Activated T-cell treated with anti-CD3 and anti-CD28 coated beads, Interleukin-2, amount 50 U/mL, for 72 hours (primary cell): ENCODE measurements around the gene GRAMD1A. TPM values are rescaled to one million over a fixed set of nuclear protein-coding genes. Genes with fewer than 3 reads are reported as not detected.
"Not testable (repeated sequence)": the region's sequence is repeated elsewhere in the genome, so short reads cannot be mapped to it uniquely, and the experiment has no call there.

Source experiments
- ATAC-seq, 2 donors: fragments of 150-1000 bp; cut with Tn5 transposase; replicated peaks in 1 of 2; 2 replicates each; pipeline ENCODE4 v1.10.0; 2021; ENCODE audit warnings: moderate library complexity in 2 of 2, mild to moderate bottlenecking in 1 of 2
- DNase-seq, 2 donors: peaks; one replicate each; pipeline ENCODE4 v3.0.0; 2021 to 2022; ENCODE audit warnings: mixed read lengths in 1 of 2
- H3K27ac Mint-ChIP-seq: one replicate; pipeline ENCODE4 v1.8.0; 2022; ENCODE audit warnings: mild to moderate bottlenecking, moderate library complexity, mixed read lengths
- H3K27me3 Mint-ChIP-seq: one replicate; pipeline ENCODE4 v1.8.0; 2022; ENCODE audit warnings: low read depth, mixed read lengths
- H3K36me3 Mint-ChIP-seq, 2 donors: one replicate each; pipeline ENCODE4 v1.8.0; 2022; ENCODE audit warnings: mixed read lengths in 2 of 2, mild to moderate bottlenecking in 1 of 2; ENCODE audit not compliant: insufficient read depth in 2 of 2
- H3K4me1 Mint-ChIP-seq: one replicate; pipeline ENCODE4 v1.8.0; 2022; ENCODE audit warnings: low read depth, mixed read lengths
- H3K4me3 Mint-ChIP-seq, 2 donors: one replicate each; pipeline ENCODE4 v1.8.0; 2022; ENCODE audit warnings: mild to moderate bottlenecking in 2 of 2, mixed read lengths in 2 of 2, moderate library complexity in 2 of 2
- H3K9me3 Mint-ChIP-seq, 2 donors: one replicate each; pipeline ENCODE4 v1.8.0; 2022; ENCODE audit warnings: mixed read lengths in 2 of 2
- total RNA-seq, 2 donors: library from RNA; stranded (reverse); gene quantifications; one replicate each; pipeline ENCODE4 v1.2.3, GENCODE V29; 2022

The GRAMD1A gene
- total RNA-seq, 2 donors from 2014 or later: 233 to 236 TPM

GRCh38 chr19:35009424-35010415 is 9.6 kb downstream of the GRAMD1A start:
- H3K27me3 Mint-ChIP-seq: no peaks in the 10 kb centered on the region
- H3K4me3 Mint-ChIP-seq: no peak overlapping the region
- peaks cover 87% of the 10 kb centered on the region for H3K4me1 Mint-ChIP-seq
- peaks cover 11 to 29% of the 10 kb centered on the region in 2 donors for H3K36me3 Mint-ChIP-seq
- no peak overlapping the region for H3K27ac Mint-ChIP-seq
- DNase-seq: no peak
- no peak for ATAC-seq
- H3K9me3 Mint-ChIP-seq: no peaks in the 10 kb centered on the region

DNA sequence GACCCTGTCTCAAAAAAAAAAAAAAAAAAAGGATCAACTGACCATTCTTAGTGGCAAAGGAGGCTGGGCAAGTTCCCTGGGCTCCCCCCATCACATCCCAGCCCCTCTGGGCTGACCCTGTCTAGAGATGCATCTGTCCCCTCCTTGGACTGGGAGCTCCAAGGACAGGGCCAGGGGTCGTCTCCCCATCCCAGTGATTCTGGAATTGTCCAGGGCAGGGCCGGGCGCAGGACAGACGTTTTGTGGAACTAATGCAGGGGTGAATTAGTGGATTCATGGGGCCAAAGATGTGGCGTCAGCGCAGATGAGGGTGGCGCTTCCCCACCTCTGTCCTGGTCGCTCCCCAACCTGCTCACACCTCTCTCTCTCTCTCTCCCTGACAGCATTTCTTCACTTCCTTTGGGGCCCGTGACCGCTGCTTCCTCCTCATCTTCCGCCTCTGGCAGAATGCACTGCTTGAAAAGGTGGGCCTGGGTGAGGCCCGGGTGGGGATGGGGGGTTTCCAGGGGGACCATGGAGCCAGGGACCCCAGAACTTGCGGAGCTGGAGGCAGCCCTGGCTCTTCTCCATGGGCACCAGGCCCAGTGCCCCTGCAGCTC is 11.1 kb downstream of the GRAMD1A start:
- peaks cover 76% of the 10 kb centered on the region for H3K4me1 Mint-ChIP-seq
- no peaks in the 10 kb centered on the region for H3K27me3 Mint-ChIP-seq
- peak overlapping the region; percentile 17 for H3K27ac Mint-ChIP-seq
- peak overlapping the region; percentile 34 to 66 for H3K4me3 Mint-ChIP-seq
- DNase-seq (no peak), ATAC-seq (peak in 1 of 2 donors; percentile 19)
- peaks cover 9 to 32% of the 10 kb centered on the region in 2 donors for H3K36me3 Mint-ChIP-seq
- H3K9me3 Mint-ChIP-seq: no peaks in the 10 kb centered on the region

DNA sequence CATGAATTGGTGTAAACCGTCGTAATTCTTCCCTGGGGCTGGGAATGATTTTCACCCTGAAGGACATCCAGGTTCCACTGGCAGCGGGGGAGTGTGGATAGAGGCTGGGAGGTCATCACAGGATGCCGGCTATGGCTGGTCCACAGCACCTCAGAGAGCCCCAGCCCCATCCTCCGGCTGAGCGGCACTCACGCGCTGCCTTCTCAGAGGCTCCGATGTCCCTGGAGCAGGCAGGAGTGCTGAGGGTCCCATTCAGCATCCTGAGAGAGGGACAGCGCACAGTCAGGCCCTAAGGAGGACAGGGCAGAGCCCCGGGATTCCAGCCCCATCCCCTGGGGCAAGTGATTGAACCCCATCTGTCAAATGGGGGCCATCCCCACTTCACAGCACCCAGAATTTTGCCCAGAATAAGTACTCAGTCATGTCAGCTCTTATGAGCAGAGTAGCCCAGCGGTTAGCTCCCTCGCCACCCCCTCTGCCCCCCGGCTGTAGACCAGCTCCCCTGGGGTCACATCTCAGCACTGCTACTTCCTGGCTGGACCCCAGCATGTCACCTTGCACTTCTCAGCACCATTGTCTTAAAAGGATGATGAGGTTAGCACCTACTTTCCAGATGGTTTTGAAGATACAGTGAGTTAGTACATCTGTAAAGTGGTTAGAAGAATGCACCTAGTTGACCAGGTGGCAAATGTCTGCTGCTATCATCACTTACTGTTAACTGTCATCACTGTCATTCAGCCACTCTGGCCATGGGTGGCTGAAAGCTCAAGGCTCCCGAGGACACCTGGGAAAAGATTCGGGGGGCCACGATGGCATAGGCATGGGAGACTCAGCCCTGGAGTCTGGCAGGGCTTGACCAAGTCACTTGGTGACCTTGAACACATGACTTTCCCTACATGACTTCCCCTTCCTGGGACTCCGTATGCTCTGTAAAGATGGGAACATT is 11.9 kb downstream of the GRAMD1A start:
- Mint-ChIP-seq H3K36me3 (peaks cover 6 to 25% of the 10 kb centered on the region in 2 donors), H3K4me1 (peaks cover 70% of the 10 kb centered on the region), H3K27ac (peak overlapping the region; percentile 17), H3K27me3 (no peaks in the 10 kb centered on the region), H3K4me3 (peak overlapping the region; percentile 50 to 66), H3K9me3 (no peaks in the 10 kb centered on the region)
- ATAC-seq: peak; percentile 32
- no peak for DNase-seq

GRCh38 chr19:35013041-35013819 is 13.1 kb downstream of the GRAMD1A start:
- Mint-ChIP-seq H3K4me1 (peaks cover 66% of the 10 kb centered on the region), H3K9me3 (no peaks in the 10 kb centered on the region), H3K27ac (peak overlapping the region; percentile 90), H3K4me3 (peak overlapping the region; percentile 55 to 62), H3K27me3 (no peaks in the 10 kb centered on the region), H3K36me3 (peaks cover 9 to 32% of the 10 kb centered on the region in 2 donors)
- ATAC-seq: peak; percentile 79 to 81
- peak; percentile 78 to 86 for DNase-seq

- Mint-ChIP-seq H3K4me3 (peak overlapping the region; percentile 55 to 62), H3K4me1 (peaks cover 60% of the 10 kb centered on the region), H3K27ac (peak overlapping the region; percentile 90), H3K9me3 (no peaks in the 10 kb centered on the region), H3K36me3 (peaks cover 11 to 34% of the 10 kb centered on the region in 2 donors), H3K27me3 (no peaks in the 10 kb centered on the region)
- ATAC-seq (no peak), DNase-seq (peak in 1 of 2 donors; percentile 26)
Measured at GRCh38 chr19:35013820-35014754, 14.0 kb downstream of the GRAMD1A start.

DNA sequence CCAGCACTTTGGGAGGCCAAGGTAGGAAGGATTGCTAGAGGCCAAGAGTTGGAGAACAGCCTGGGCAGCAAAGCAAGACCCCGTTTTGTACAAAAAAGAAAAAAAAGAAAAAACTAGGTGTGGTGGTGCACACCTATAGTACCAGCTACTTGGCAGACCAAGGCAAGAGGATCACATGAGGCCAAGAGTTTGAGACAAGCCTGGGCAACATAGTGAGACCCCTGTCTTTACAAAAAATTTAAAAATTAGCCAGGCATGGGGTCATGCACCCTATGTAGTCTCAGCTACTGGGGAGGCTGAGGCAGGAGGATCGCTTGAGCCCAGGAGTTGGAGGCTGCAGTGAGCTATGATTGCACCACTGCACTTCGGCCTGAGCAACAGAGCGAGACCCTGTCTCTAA is 14.7 kb downstream of the GRAMD1A start:
- Mint-ChIP-seq H3K27ac (peak overlapping the region; percentile 86), H3K4me3 (peak overlapping the region in 1 of 2 donors; percentile 36), H3K36me3 (peaks cover 14 to 35% of the 10 kb centered on the region in 2 donors), H3K4me1 (peaks cover 56% of the 10 kb centered on the region)
- not testable (repeated sequence) for H3K9me3 Mint-ChIP-seq, ATAC-seq, DNase-seq, H3K27me3 Mint-ChIP-seq

DNA sequence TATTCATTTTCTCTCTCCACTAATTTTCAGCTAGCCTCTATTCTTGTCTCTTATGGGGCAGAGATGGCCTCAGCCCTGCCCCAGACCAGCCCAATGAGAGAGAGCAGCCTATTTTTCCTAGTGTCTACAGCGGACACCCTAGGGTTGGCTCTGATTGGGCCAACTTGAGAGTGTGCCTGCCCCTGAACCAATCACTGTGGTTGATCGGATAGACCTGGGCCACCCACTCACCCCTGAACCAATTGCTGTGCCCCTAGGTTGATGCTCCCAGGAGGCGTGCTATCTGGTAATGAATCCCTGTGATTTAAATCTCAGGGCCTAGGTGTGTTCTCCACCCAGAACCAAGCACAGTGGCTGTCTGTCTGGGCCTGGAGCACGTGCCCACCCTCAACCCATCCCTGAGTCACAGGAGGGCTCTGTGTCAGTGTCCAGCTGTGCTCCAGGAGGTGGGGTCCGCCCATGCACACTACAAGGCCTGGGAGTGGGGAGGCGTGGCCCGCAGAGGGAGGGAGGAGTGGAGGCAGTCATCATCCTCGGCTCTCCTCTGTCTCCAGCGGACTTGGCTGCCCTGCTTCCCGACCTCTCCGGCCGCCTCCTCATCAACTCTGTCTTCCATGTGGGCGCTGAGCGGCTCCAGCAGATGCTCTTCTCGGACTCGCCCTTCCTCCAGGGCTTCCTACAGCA is 15.3 kb downstream of the GRAMD1A start:
- Mint-ChIP-seq H3K27me3 (no peaks in the 10 kb centered on the region), H3K36me3 (peaks cover 13 to 35% of the 10 kb centered on the region in 2 donors), H3K27ac (no peak overlapping the region), H3K9me3 (no peaks in the 10 kb centered on the region), H3K4me1 (peaks cover 51% of the 10 kb centered on the region), H3K4me3 (no peak overlapping the region)
- no peak for DNase-seq
- ATAC-seq: no peak

DNA sequence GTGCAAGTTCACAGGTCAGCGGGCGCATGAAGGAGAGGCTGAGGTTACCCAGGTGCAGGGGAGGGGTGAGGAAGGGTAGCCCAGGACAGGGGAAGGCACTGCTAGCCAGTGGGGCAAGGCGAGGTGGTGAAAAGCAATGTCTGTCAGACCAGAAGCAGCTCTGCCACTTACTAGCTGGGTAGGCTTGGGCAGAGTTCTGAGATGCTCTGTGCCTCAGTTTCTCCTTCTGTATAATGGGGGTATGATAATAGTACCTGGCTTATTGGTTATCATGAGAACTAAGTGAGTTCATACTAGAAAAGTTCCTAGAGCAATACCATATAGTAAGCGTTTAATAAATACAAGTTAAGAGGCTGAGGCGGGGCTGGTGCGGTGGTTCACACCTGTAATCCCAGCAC is 15.8 kb downstream of the GRAMD1A start:
- H3K27me3 Mint-ChIP-seq: no peaks in the 10 kb centered on the region
- H3K4me1 Mint-ChIP-seq: peaks cover 46% of the 10 kb centered on the region
- no peak for DNase-seq
- H3K4me3 Mint-ChIP-seq: no peak overlapping the region
- no peak for ATAC-seq
- no peaks in the 10 kb centered on the region for H3K9me3 Mint-ChIP-seq
- H3K36me3 Mint-ChIP-seq: peaks cover 13 to 37% of the 10 kb centered on the region in 2 donors
- H3K27ac Mint-ChIP-seq: no peak overlapping the region

DNA sequence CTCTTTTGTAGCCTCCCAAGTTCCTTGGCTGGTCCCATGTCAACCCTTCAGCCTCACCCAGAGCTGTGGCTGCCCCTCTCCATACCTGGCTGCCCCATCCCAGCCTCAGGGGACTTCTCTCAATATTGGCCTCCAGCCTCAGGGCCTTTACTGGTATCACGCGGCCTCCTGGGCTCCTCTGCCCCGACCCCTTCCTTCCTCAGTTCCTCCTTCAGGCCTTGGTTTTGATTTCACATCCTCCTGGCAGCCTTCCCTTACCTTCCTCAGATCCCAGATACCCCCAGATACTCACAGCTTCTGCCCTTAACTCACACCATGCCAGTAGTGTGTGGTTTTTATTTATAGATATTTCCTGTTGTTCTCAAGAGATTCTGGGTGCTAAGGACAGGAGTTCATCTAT is 17.4 kb downstream of the GRAMD1A start:
- Mint-ChIP-seq H3K27ac (no peak overlapping the region), H3K4me1 (peaks cover 30% of the 10 kb centered on the region), H3K4me3 (no peak overlapping the region), H3K9me3 (no peaks in the 10 kb centered on the region), H3K27me3 (no peaks in the 10 kb centered on the region), H3K36me3 (peaks cover 15 to 42% of the 10 kb centered on the region in 2 donors)
- ATAC-seq (no peak), DNase-seq (no peak)

GRCh38 chr19:35018379-35018778 is 18.3 kb downstream of the GRAMD1A start:
- ATAC-seq: no peak
- H3K27ac Mint-ChIP-seq: no peak overlapping the region

GRCh38 chr19:35019144-35019543 is 19.0 kb downstream of the GRAMD1A start:
- Mint-ChIP-seq H3K27ac (no peak overlapping the region), H3K36me3 (peaks cover 11 to 32% of the 10 kb centered on the region in 2 donors)
- DNase-seq: no peak

More at GRCh38 chr19:35018379-35018778, 18.3 kb downstream of the GRAMD1A start:
- H3K36me3 Mint-ChIP-seq: peaks cover 13 to 34% of the 10 kb centered on the region in 2 donors
- no peak for DNase-seq
- peaks cover 22% of the 10 kb centered on the region for H3K4me1 Mint-ChIP-seq
- H3K9me3 Mint-ChIP-seq: no peaks in the 10 kb centered on the region
- H3K4me3 Mint-ChIP-seq: no peak overlapping the region
- no peaks in the 10 kb centered on the region for H3K27me3 Mint-ChIP-seq

More at GRCh38 chr19:35019144-35019543, 19.0 kb downstream of the GRAMD1A start:
- Mint-ChIP-seq H3K4me1 (peaks cover 14% of the 10 kb centered on the region), H3K4me3 (no peak overlapping the region), H3K9me3 (no peaks in the 10 kb centered on the region), H3K27me3 (no peaks in the 10 kb centered on the region)
- no peak for ATAC-seq
